ENCODE data around the gene PIAS4. TPM values are rescaled to one million over a fixed set of nuclear protein-coding genes. Genes with fewer than 3 reads are reported as not detected.
"Not testable (repeated sequence)": the region's sequence is repeated elsewhere in the genome, so short reads cannot be mapped to it uniquely, and the experiment has no call there.

Gene PIAS4
- total RNA-seq, 1 donor from 2014 or later: 17.0 TPM

GRCh38 chr19:4007836-4008539, 452 bp downstream of the PIAS4 start:
- Mint-ChIP-seq H3K27me3 (ENCODE audit: insufficient read depth, low read depth) (peaks cover 13% of the 10 kb centered on the region), H3K9me3 (no peaks in the 10 kb centered on the region), H3K4me1 (peaks cover 20% of the 10 kb centered on the region), H3K36me3 (peaks cover 3% of the 10 kb centered on the region), H3K27ac (peak overlapping the region; percentile 40), H3K4me3 (peak overlapping the region; percentile 90)
- Histone ChIP-seq H4K20me1 (ENCODE audit: low read depth) (peaks cover 43% of the 10 kb centered on the region), H3K9ac (peak overlapping the region; percentile 87), H3K4me3 (peak overlapping the region; percentile 87), H3K4me1 (peaks cover 13% of the 10 kb centered on the region), H3K4me2 (peak overlapping the region; percentile 89), H3K27me3 (no peaks in the 10 kb centered on the region), H3K36me3 (no peaks in the 10 kb centered on the region), H3K79me2 (ENCODE audit: low read depth) (peaks cover 60% of the 10 kb centered on the region), H3F3A (ENCODE audit: low read depth) (peaks cover 10% of the 10 kb centered on the region), H2AFZ (replicated peaks) (no peak overlapping the region), H3K9me3 (ENCODE audit: low read depth) (no peaks in the 10 kb centered on the region), H3K27ac (no peak overlapping the region)
- TF ChIP-seq EZH2phosphoT487 (IDR thresholded peaks at IDR 0.05): no peak
- TF ChIP-seq EZH2 (IDR thresholded peaks at IDR 0.05): no peak
- no peak for TF ChIP-seq CTCF (IDR thresholded peaks at IDR 0.05)
- DNase-seq (ENCODE audit: low spot score): peak; percentile 66

GRCh38 chr19:4009990-4010807, 2.7 kb downstream of the PIAS4 start:
- Histone ChIP-seq H3K36me3 (no peaks in the 10 kb centered on the region), H3K27me3 (no peaks in the 10 kb centered on the region), H3K27ac (no peak overlapping the region), H3K9me3 (ENCODE audit: low read depth) (no peaks in the 10 kb centered on the region), H3K4me2 (no peak overlapping the region), H2AFZ (replicated peaks) (no peak overlapping the region), H3K4me1 (peaks cover 13% of the 10 kb centered on the region), H4K20me1 (ENCODE audit: low read depth) (peaks cover 60% of the 10 kb centered on the region), H3K79me2 (ENCODE audit: low read depth) (peaks cover 79% of the 10 kb centered on the region), H3F3A (ENCODE audit: low read depth) (peaks cover 8% of the 10 kb centered on the region), H3K9ac (no peak overlapping the region), H3K4me3 (no peak overlapping the region)
- no peaks in the 10 kb centered on the region for H3K9me3 Mint-ChIP-seq
- TF ChIP-seq EZH2 (IDR thresholded peaks at IDR 0.05) (no peak), CTCF (IDR thresholded peaks at IDR 0.05) (no peak), EZH2phosphoT487 (IDR thresholded peaks at IDR 0.05) (no peak)
- H3K27me3 Mint-ChIP-seq (ENCODE audit: insufficient read depth, low read depth): peaks cover 13% of the 10 kb centered on the region
- H3K27ac Mint-ChIP-seq: no peak overlapping the region
- peaks cover 20% of the 10 kb centered on the region for H3K4me1 Mint-ChIP-seq
- peak overlapping the region; percentile 90 for H3K4me3 Mint-ChIP-seq
- peaks cover 3% of the 10 kb centered on the region for H3K36me3 Mint-ChIP-seq
- DNase-seq (ENCODE audit: low spot score): no peak

- Mint-ChIP-seq H3K9me3 (no peaks in the 10 kb centered on the region), H3K4me1 (peaks cover 20% of the 10 kb centered on the region), H3K27ac (no peak overlapping the region), H3K27me3 (ENCODE audit: insufficient read depth, low read depth) (peaks cover 10% of the 10 kb centered on the region), H3K36me3 (peaks cover 3% of the 10 kb centered on the region), H3K4me3 (peak overlapping the region; percentile 55)
- no peaks in the 10 kb centered on the region for H3K9me3 ChIP-seq (ENCODE audit: low read depth)
- peaks cover 65% of the 10 kb centered on the region for H4K20me1 ChIP-seq (ENCODE audit: low read depth)
- H3K9ac ChIP-seq: no peak overlapping the region
- H3K4me2 ChIP-seq: no peak overlapping the region
- H3K4me1 ChIP-seq: peaks cover 13% of the 10 kb centered on the region
- no peaks in the 10 kb centered on the region for H3K36me3 ChIP-seq
- TF ChIP-seq CTCF (IDR thresholded peaks at IDR 0.05) (no peak), EZH2 (IDR thresholded peaks at IDR 0.05) (no peak)
- no peak overlapping the region for H3K4me3 ChIP-seq
- no peaks in the 10 kb centered on the region for H3K27me3 ChIP-seq
- H3K27ac ChIP-seq: no peak overlapping the region
- peaks cover 7% of the 10 kb centered on the region for H3F3A ChIP-seq (ENCODE audit: low read depth)
- H2AFZ ChIP-seq (replicated peaks): no peak overlapping the region
- DNase-seq (ENCODE audit: low spot score): no peak
- H3K79me2 ChIP-seq (ENCODE audit: low read depth): peaks cover 85% of the 10 kb centered on the region
Observed at GRCh38 chr19:4010808-4011110, 3.2 kb downstream of the PIAS4 start.

GRCh38 chr19:4011430-4011829, 3.9 kb downstream of the PIAS4 start:
- H3K79me2 ChIP-seq (ENCODE audit: low read depth): peaks cover 84% of the 10 kb centered on the region
- peaks cover 10% of the 10 kb centered on the region for H3K27me3 Mint-ChIP-seq (ENCODE audit: insufficient read depth, low read depth)
- not testable (repeated sequence) for H3K27ac ChIP-seq; DNase-seq (ENCODE audit: low spot score); H3K9ac ChIP-seq; H2AFZ ChIP-seq (replicated peaks); H3K27ac Mint-ChIP-seq; H3K4me3 ChIP-seq; H3K27me3 ChIP-seq; H3K4me2 ChIP-seq; H3K36me3 Mint-ChIP-seq; H3K9me3 ChIP-seq (ENCODE audit: low read depth); H3F3A ChIP-seq (ENCODE audit: low read depth); H3K9me3 Mint-ChIP-seq; H3K36me3 ChIP-seq
- H4K20me1 ChIP-seq (ENCODE audit: low read depth): peaks cover 71% of the 10 kb centered on the region
- H3K4me1 Mint-ChIP-seq: peaks cover 20% of the 10 kb centered on the region
- H3K4me3 Mint-ChIP-seq: peak overlapping the region; percentile 55
- peaks cover 13% of the 10 kb centered on the region for H3K4me1 ChIP-seq
